ENCODE measurements around the gene ANXA11. TPM values are rescaled to one million over a fixed set of nuclear protein-coding genes. Genes with fewer than 3 reads are reported as not detected.
"Not testable (repeated sequence)": the region's sequence is repeated elsewhere in the genome, so short reads cannot be mapped to it uniquely, and the experiment has no call there.

Gene ANXA11
- polyA plus RNA-seq, 2 donors = 155 to 287 TPM

- no peaks in the 10 kb centered on the region for H3K4me1 ChIP-seq (ENCODE audit: control insufficient read depth in 2 of 2, insufficient read depth in 2 of 2, low read length in 1 of 2)
- H3K36me3 ChIP-seq (ENCODE audit: control insufficient read depth in 2 of 2, insufficient read depth in 2 of 2, low read length in 1 of 2) = no peaks in the 10 kb centered on the region
- 89 to 92% methylated on average over 6 of the region's 6 CpGs for WGBS, 2 donors
- H3K27ac ChIP-seq (ENCODE audit: low read depth in 2 of 2, low read length in 1 of 2) = no peak overlapping the region
- no peak overlapping the region for H3K4me3 ChIP-seq (ENCODE audit: low read depth in 1 of 2, low read length in 2 of 2)
- H3K9me3 ChIP-seq (ENCODE audit: control insufficient read depth in 2 of 2, insufficient read depth in 1 of 2, low read depth in 1 of 2, low read length in 1 of 2) = no peaks in the 10 kb centered on the region
- no peaks in the 10 kb centered on the region for H3K27me3 ChIP-seq (ENCODE audit: control insufficient read depth in 1 of 2, insufficient read depth in 2 of 2, low read length in 2 of 2)
Measured at GRCh38 chr10:80211786-80212185, 6.4 kb upstream of the ANXA11 start.

GRCh38 chr10:80210259-80210658 lies 4.9 kb upstream of the ANXA11 start:
- Histone ChIP-seq H3K27me3 (ENCODE audit: control insufficient read depth in 1 of 2, insufficient read depth in 2 of 2, low read length in 2 of 2) (no peaks in the 10 kb centered on the region), H3K36me3 (ENCODE audit: control insufficient read depth in 2 of 2, insufficient read depth in 2 of 2, low read length in 1 of 2) (no peaks in the 10 kb centered on the region), H3K9me3 (ENCODE audit: control insufficient read depth in 2 of 2, insufficient read depth in 1 of 2, low read depth in 1 of 2, low read length in 1 of 2) (no peaks in the 10 kb centered on the region), H3K4me3 (ENCODE audit: low read depth in 1 of 2, low read length in 2 of 2) (no peak overlapping the region), H3K27ac (ENCODE audit: low read depth in 2 of 2, low read length in 1 of 2) (no peak overlapping the region), H3K4me1 (ENCODE audit: control insufficient read depth in 2 of 2, insufficient read depth in 2 of 2, low read length in 1 of 2) (no peaks in the 10 kb centered on the region)
- WGBS, 2 donors = 86 to 92% methylated on average over 4 of the region's 4 CpGs

- H3K36me3 ChIP-seq (ENCODE audit: control insufficient read depth in 2 of 2, insufficient read depth in 2 of 2, low read length in 1 of 2) = no peaks in the 10 kb centered on the region
- 64 to 69% methylated on average over 15 of the region's 15 CpGs for WGBS, 2 donors
- H3K9me3 ChIP-seq (ENCODE audit: control insufficient read depth in 2 of 2, insufficient read depth in 1 of 2, low read depth in 1 of 2, low read length in 1 of 2) = no peaks in the 10 kb centered on the region
- H3K27ac ChIP-seq (ENCODE audit: low read depth in 2 of 2, low read length in 1 of 2) = peak overlapping the region; percentile 93 to 100
- peak overlapping the region; percentile 24 to 38 for H3K4me3 ChIP-seq (ENCODE audit: low read depth in 1 of 2, low read length in 2 of 2)
- no peaks in the 10 kb centered on the region for H3K27me3 ChIP-seq (ENCODE audit: control insufficient read depth in 1 of 2, insufficient read depth in 2 of 2, low read length in 2 of 2)
- H3K4me1 ChIP-seq (ENCODE audit: control insufficient read depth in 2 of 2, insufficient read depth in 2 of 2, low read length in 1 of 2) = peaks cover 2 to 8% of the 10 kb centered on the region in 2 donors
Measured at GRCh38 chr10:80207768-80208370, 2.5 kb upstream of the ANXA11 start.

- Histone ChIP-seq H3K27ac (ENCODE audit: low read depth in 2 of 2, low read length in 1 of 2) (peak overlapping the region; percentile 99 to 100), H3K36me3 (ENCODE audit: control insufficient read depth in 2 of 2, insufficient read depth in 2 of 2, low read length in 1 of 2) (no peaks in the 10 kb centered on the region), H3K4me1 (ENCODE audit: control insufficient read depth in 2 of 2, insufficient read depth in 2 of 2, low read length in 1 of 2) (peaks cover 2 to 12% of the 10 kb centered on the region in 2 donors), H3K9me3 (ENCODE audit: control insufficient read depth in 2 of 2, insufficient read depth in 1 of 2, low read depth in 1 of 2, low read length in 1 of 2) (no peaks in the 10 kb centered on the region), H3K27me3 (ENCODE audit: control insufficient read depth in 1 of 2, insufficient read depth in 2 of 2, low read length in 2 of 2) (no peaks in the 10 kb centered on the region), H3K4me3 (ENCODE audit: low read depth in 1 of 2, low read length in 2 of 2) (no peak overlapping the region)
- 70 to 87% methylated on average over 3 of the region's 3 CpGs for WGBS, 2 donors
Measured at GRCh38 chr10:80206277-80206655, 929 bp upstream of the ANXA11 start.

- 1% methylated on average over 49 to 66 of the region's 66 CpGs for WGBS, 2 donors
- Histone ChIP-seq H3K4me1 (ENCODE audit: control insufficient read depth in 2 of 2, insufficient read depth in 2 of 2, low read length in 1 of 2) (peaks cover 7 to 17% of the 10 kb centered on the region in 2 donors), H3K4me3 (ENCODE audit: low read depth in 1 of 2, low read length in 2 of 2) (peak overlapping the region; percentile 80 to 94), H3K27me3 (ENCODE audit: control insufficient read depth in 1 of 2, insufficient read depth in 2 of 2, low read length in 2 of 2) (no peaks in the 10 kb centered on the region), H3K36me3 (ENCODE audit: control insufficient read depth in 2 of 2, insufficient read depth in 2 of 2, low read length in 1 of 2) (peaks cover 0 to 6% of the 10 kb centered on the region in 2 donors), H3K9me3 (ENCODE audit: control insufficient read depth in 2 of 2, insufficient read depth in 1 of 2, low read depth in 1 of 2, low read length in 1 of 2) (no peaks in the 10 kb centered on the region), H3K27ac (ENCODE audit: low read depth in 2 of 2, low read length in 1 of 2) (peak overlapping the region; percentile 99 to 100)
Measured at GRCh38 chr10:80204677-80205476, 460 bp downstream of the ANXA11 start.

GRCh38 chr10:80203835-80204676 lies 1.3 kb downstream of the ANXA11 start:
- peak overlapping the region; percentile 99 to 100 for H3K27ac ChIP-seq (ENCODE audit: low read depth in 2 of 2, low read length in 1 of 2)

GRCh38 chr10:80202934-80203834 lies 2.2 kb downstream of the ANXA11 start:
- H3K9me3 ChIP-seq (ENCODE audit: control insufficient read depth in 2 of 2, insufficient read depth in 1 of 2, low read depth in 1 of 2, low read length in 1 of 2) = no peaks in the 10 kb centered on the region
- peak overlapping the region; percentile 99 to 100 for H3K27ac ChIP-seq (ENCODE audit: low read depth in 2 of 2, low read length in 1 of 2)
- WGBS, 2 donors = 26 to 30% methylated on average over 14 of the region's 14 CpGs
- peaks cover 7 to 17% of the 10 kb centered on the region in 2 donors for H3K4me1 ChIP-seq (ENCODE audit: control insufficient read depth in 2 of 2, insufficient read depth in 2 of 2, low read length in 1 of 2)
- H3K27me3 ChIP-seq (ENCODE audit: control insufficient read depth in 1 of 2, insufficient read depth in 2 of 2, low read length in 2 of 2) = no peaks in the 10 kb centered on the region
- H3K36me3 ChIP-seq (ENCODE audit: control insufficient read depth in 2 of 2, insufficient read depth in 2 of 2, low read length in 1 of 2) = peaks cover 0 to 6% of the 10 kb centered on the region in 2 donors
- peak overlapping the region; percentile 80 to 94 for H3K4me3 ChIP-seq (ENCODE audit: low read depth in 1 of 2, low read length in 2 of 2)

More at GRCh38 chr10:80203835-80204676, 1.3 kb downstream of the ANXA11 start:
- Histone ChIP-seq H3K4me3 (ENCODE audit: low read depth in 1 of 2, low read length in 2 of 2) (peak overlapping the region; percentile 80 to 94), H3K4me1 (ENCODE audit: control insufficient read depth in 2 of 2, insufficient read depth in 2 of 2, low read length in 1 of 2) (peaks cover 7 to 17% of the 10 kb centered on the region in 2 donors), H3K9me3 (ENCODE audit: control insufficient read depth in 2 of 2, insufficient read depth in 1 of 2, low read depth in 1 of 2, low read length in 1 of 2) (no peaks in the 10 kb centered on the region), H3K36me3 (ENCODE audit: control insufficient read depth in 2 of 2, insufficient read depth in 2 of 2, low read length in 1 of 2) (peaks cover 0 to 6% of the 10 kb centered on the region in 2 donors), H3K27me3 (ENCODE audit: control insufficient read depth in 1 of 2, insufficient read depth in 2 of 2, low read length in 2 of 2) (no peaks in the 10 kb centered on the region)
- 7 to 8% methylated on average over 11 of the region's 11 CpGs for WGBS, 2 donors

GRCh38 chr10:80202530-80202929 lies 2.8 kb downstream of the ANXA11 start:
- peaks cover 7 to 20% of the 10 kb centered on the region in 2 donors for H3K4me1 ChIP-seq (ENCODE audit: control insufficient read depth in 2 of 2, insufficient read depth in 2 of 2, low read length in 1 of 2)
- H3K9me3 ChIP-seq (ENCODE audit: control insufficient read depth in 2 of 2, insufficient read depth in 1 of 2, low read depth in 1 of 2, low read length in 1 of 2); H3K36me3 ChIP-seq (ENCODE audit: control insufficient read depth in 2 of 2, insufficient read depth in 2 of 2, low read length in 1 of 2); H3K27me3 ChIP-seq (ENCODE audit: control insufficient read depth in 1 of 2, insufficient read depth in 2 of 2, low read length in 2 of 2): not testable (repeated sequence)
- peak overlapping the region in 1 of 2 donors; percentile 80 for H3K4me3 ChIP-seq (ENCODE audit: low read depth in 1 of 2, low read length in 2 of 2)
- 35 to 39% methylated on average over 6 of the region's 6 CpGs for WGBS, 2 donors
- peak overlapping the region; percentile 4 to 99 for H3K27ac ChIP-seq (ENCODE audit: low read depth in 2 of 2, low read length in 1 of 2)
